ENCODE results near the gene MAPK9.

The MAPK9 gene

DNA sequence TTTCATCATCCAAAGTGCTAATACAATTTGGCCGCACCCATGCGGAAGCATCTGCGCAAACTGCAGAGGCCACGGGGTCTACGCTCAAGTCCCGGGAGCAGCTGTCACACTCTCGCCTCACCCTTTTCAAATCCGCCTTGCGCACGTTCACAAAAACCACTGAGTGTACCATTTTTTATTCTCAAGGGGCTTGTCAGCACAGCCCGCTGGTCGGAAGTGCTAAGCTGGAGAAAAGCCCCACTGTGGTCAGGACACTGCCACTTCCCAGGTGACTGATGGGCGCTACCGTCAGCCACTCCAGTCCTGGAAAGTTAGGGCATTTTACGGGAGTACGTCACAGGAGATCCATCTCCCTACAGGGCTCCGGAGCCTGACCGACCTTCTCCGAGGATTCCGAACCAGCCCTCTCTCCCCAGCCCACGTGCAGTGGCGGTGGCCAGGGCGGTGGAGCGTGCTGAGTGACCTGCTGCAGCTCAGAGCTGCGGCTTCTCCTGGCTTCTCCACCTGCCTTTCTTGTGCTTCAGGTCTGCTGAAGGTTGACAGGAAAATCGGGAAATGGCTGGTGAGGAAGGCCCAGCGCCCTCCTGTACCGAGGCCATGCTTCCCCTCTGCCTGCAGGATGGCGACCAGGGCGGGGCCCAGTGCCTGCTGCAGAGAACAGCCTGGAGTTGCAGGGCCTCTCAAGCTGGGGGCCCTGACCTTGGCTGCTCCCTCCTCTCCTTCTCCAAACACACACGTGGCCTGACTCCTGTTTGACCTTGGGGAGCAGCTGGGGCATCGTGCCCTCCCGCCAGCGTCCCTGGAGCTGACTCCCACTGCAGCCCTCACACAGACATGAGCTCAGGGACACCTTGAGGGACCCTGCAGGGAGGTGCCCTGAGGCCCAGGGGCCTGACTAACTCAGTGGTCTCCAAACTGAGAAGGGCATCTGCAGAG, 97.2 kb downstream of the MAPK9 start:
- 93 to 94% methylated on average over 34 of the region's 34 CpGs for WGBS, 2 experiments
- Histone ChIP-seq H3K4me3 (ENCODE audit: insufficient read depth, low read depth, low read length) (no peak overlapping the region), H3K27me3 (ENCODE audit: control insufficient read depth, insufficient read depth, low read length, poor library complexity, severe bottlenecking) (no peaks in the 10 kb centered on the region)

GRCh38 chr5:180193749-180194375, 98.0 kb downstream of the MAPK9 start:
- Histone ChIP-seq H3K9me3 (ENCODE audit: control insufficient read depth, low read length) (no peaks in the 10 kb centered on the region), H3K27ac (ENCODE audit: insufficient read depth, low read depth, low read length, poor library complexity, severe bottlenecking) (no peak overlapping the region), H3K4me1 (ENCODE audit: control insufficient read depth, insufficient read depth, low read length) (no peaks in the 10 kb centered on the region), H3K27me3 (ENCODE audit: control insufficient read depth, insufficient read depth, low read length, poor library complexity, severe bottlenecking) (no peaks in the 10 kb centered on the region), H3K4me3 (ENCODE audit: insufficient read depth, low read depth, low read length) (no peak overlapping the region), H3K36me3 (ENCODE audit: control insufficient read depth, insufficient read depth, low read length) (no peaks in the 10 kb centered on the region)
- WGBS, 2 experiments = 96% methylated on average over 24 of the region's 24 CpGs

More for the DNA sequence above, 97.2 kb downstream of the MAPK9 start:
- no peaks in the 10 kb centered on the region for H3K4me1 ChIP-seq (ENCODE audit: control insufficient read depth, insufficient read depth, low read length)
- no peaks in the 10 kb centered on the region for H3K9me3 ChIP-seq (ENCODE audit: control insufficient read depth, low read length)
- no peak overlapping the region for H3K27ac ChIP-seq (ENCODE audit: insufficient read depth, low read depth, low read length, poor library complexity, severe bottlenecking)
- no peaks in the 10 kb centered on the region for H3K36me3 ChIP-seq (ENCODE audit: control insufficient read depth, insufficient read depth, low read length)

- no peak overlapping the region for H3K4me3 ChIP-seq (ENCODE audit: insufficient read depth, low read depth, low read length)
- no peaks in the 10 kb centered on the region for H3K4me1 ChIP-seq (ENCODE audit: control insufficient read depth, insufficient read depth, low read length)
- no peak overlapping the region for H3K27ac ChIP-seq (ENCODE audit: insufficient read depth, low read depth, low read length, poor library complexity, severe bottlenecking)
- no peaks in the 10 kb centered on the region for H3K9me3 ChIP-seq (ENCODE audit: control insufficient read depth, low read length)
- H3K36me3 ChIP-seq (ENCODE audit: control insufficient read depth, insufficient read depth, low read length) = no peaks in the 10 kb centered on the region
- 66 to 69% methylated on average over 6 of the region's 6 CpGs for WGBS, 2 experiments
- no peaks in the 10 kb centered on the region for H3K27me3 ChIP-seq (ENCODE audit: control insufficient read depth, insufficient read depth, low read length, poor library complexity, severe bottlenecking)
Observed at GRCh38 chr5:180191716-180192115, 100.2 kb downstream of the MAPK9 start.

DNA sequence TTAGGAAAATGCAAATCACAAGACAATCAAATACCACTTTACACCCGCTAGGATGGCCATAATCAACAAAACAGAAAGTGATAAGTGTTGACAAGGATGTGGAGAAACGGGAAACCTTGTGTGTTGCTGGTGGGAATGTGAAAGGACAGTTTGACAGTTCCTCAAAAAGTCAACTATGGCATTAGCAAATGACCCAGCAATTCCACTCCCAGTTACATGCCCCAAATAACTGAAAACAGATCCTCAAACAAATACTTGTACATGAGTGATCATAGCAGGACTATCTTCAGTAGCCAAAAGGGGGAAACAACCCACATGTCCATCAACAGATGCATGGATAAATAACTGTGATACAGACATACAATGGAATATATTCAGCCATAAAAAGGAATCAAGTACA, 104.1 kb downstream of the MAPK9 start:
- H3K9me3 ChIP-seq (ENCODE audit: control insufficient read depth, low read length) = no peaks in the 10 kb centered on the region
- H3K36me3 ChIP-seq (ENCODE audit: control insufficient read depth, insufficient read depth, low read length) = no peaks in the 10 kb centered on the region
- 58 to 70% methylated on average over 2 of the region's 2 CpGs for WGBS, 2 experiments
- no peak overlapping the region for H3K27ac ChIP-seq (ENCODE audit: insufficient read depth, low read depth, low read length, poor library complexity, severe bottlenecking)
- no peak overlapping the region for H3K4me3 ChIP-seq (ENCODE audit: insufficient read depth, low read depth, low read length)
- no peaks in the 10 kb centered on the region for H3K4me1 ChIP-seq (ENCODE audit: control insufficient read depth, insufficient read depth, low read length)
- no peaks in the 10 kb centered on the region for H3K27me3 ChIP-seq (ENCODE audit: control insufficient read depth, insufficient read depth, low read length, poor library complexity, severe bottlenecking)
